ENCODE data around the gene UBB.

UBB gene

DNA sequence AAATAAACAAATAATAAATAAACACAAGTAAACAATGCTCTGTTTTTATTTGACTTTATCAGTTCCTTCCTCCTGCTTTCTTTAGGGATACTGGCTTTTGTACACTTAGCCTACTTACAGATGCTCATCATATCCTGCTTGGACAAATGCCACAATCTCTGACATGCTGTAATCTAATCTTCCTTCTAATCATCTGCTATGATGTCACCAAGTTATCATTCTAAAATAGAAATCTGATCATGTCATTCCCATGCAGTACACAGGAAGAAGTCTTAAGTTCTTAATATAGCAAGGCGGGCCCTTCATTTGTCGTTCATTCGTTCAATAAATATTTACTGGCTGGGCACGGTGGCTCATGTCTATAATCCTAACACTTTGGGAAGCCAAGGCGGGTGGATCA, 9.1 kb upstream of the UBB start:
- TF ChIP-seq, protein P1, sequence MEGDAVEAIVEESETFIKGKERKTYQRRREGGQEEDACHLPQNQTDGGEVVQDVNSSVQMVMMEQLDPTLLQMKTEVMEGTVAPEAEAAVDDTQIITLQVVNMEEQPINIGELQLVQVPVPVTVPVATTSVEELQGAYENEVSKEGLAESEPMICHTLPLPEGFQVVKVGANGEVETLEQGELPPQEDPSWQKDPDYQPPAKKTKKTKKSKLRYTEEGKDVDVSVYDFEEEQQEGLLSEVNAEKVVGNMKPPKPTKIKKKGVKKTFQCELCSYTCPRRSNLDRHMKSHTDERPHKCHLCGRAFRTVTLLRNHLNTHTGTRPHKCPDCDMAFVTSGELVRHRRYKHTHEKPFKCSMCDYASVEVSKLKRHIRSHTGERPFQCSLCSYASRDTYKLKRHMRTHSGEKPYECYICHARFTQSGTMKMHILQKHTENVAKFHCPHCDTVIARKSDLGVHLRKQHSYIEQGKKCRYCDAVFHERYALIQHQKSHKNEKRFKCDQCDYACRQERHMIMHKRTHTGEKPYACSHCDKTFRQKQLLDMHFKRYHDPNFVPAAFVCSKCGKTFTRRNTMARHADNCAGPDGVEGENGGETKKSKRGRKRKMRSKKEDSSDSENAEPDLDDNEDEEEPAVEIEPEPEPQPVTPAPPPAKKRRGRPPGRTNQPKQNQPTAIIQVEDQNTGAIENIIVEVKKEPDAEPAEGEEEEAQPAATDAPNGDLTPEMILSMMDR (IDR thresholded peaks at IDR 0.05; ENCODE audit: insufficient read depth, low read depth, low read length, missing control alignments), result no peak
- no peak overlapping the region for H3K4me3 ChIP-seq (ENCODE audit: low read depth, low read length)
- DNase-seq (ENCODE audit: low read depth), result no peak

DNA sequence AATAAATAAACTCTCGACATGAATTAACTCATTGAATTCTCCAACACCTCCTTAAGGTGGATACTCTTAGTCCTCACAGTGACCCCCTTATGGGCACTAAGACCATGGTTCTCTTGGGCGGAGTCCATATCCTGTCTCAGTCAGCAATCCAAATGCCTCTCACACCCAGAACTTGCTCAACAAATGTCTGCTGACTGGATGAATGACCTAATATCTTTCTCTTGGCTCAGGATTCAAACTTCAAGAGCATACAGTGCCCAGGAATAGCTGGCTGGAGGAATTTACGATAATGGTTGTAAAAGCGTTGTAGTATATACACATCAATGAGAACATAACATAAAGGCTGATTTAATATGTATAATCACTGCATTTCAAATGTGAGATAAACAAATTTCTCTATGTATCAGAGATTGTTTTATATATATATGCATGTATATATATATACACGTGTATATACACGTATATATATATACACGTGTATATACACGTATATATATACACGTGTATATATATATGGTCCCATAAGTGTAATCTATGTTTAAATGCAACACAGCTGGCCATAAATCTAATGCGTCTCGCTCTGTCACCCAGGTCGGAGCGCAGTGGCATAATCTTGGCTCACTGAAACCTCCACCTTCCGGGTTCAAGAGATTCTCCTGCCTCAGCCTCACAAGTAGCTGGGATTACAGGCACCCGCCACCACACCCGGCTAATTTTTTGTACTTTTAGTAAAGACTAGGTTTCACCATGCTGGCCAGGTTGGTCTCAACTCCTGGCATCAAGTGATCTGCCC, 6.5 kb upstream of the UBB start:
- TF ChIP-seq, protein P1 (IDR thresholded peaks at IDR 0.05; ENCODE audit: insufficient read depth, low read depth, low read length, missing control alignments), result no peak
- H3K4me3 ChIP-seq (ENCODE audit: low read depth, low read length), result no peak overlapping the region
- DNase-seq (ENCODE audit: low read depth), result no peak

DNA sequence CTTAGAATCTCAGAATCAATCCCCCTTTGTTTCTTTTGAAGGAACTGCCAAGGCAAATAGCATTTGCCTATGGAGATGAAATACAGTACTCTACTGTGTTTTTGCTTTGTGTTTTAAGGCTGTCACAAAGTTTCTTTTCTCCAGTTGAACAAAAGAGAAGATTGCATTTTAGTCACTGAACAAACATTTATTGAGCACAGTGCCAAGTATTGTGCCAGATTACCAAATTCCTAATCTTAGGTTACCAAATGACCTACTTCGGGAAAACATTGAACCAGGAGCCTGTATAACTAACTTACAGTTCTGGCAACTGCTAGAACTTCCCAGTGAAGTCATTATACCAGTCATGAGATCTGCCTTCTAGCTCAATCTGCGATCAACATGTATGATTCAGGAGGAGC, 3.0 kb upstream of the UBB start:
- no peak for DNase-seq (ENCODE audit: low read depth)
- TF ChIP-seq, protein P1 (IDR thresholded peaks at IDR 0.05; ENCODE audit: insufficient read depth, low read depth, low read length, missing control alignments), result no peak
- H3K4me3 ChIP-seq (ENCODE audit: low read depth, low read length), result no peak overlapping the region

DNA sequence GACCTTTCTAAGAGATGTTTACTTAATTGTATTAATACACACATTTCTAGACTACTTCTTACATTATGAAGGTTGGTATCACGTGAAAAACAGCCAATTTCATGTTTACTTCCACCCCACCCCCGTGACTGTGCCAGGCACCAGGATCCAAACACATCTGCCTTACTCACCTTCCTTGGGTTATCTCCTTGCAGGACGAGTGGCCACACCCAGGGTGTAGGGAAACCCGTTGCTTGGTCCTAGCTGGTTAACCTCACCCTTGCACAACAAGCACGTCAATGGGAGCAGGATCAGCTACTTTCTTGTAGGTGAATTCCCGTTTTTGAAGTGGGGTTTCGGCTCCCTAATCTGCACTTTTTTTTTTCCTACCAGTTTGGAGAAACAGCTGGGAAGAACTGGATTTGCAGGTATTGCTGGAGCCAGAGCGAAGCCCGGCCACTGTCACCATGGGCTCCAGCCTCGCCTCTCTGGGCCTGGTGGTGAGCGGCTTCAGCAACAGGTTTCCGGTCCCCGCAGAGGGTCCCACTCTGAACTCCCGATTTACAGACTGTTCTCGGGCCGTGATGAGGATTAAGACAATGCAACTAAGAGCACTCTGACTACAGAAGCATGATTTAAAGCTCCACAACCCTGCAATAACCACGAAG, 2.1 kb upstream of the UBB start:
- H3K4me3 ChIP-seq (ENCODE audit: low read depth, low read length), result no peak overlapping the region
- TF ChIP-seq, protein P1 (IDR thresholded peaks at IDR 0.05; ENCODE audit: insufficient read depth, low read depth, low read length, missing control alignments), result no peak
- DNase-seq (ENCODE audit: low read depth), result no peak

DNA sequence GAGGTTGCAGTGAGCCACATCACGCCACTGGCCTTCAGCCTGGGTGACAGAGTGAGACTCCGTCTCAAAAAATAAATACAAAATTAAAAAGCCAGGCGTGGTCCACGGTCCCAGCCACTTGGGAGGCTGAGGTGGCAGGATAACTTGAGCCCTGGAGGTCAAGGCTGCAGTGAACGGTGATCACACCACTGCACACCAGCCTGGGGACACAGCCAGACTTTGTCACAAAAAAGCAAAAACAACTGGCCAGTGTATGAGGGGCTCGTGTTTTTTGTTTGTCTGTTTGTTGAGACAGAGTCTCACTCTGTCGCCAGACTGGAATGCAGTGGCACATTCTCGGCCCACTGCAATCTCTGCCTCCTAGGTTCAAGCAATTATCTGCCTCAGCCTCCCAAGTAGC, 1.2 kb upstream of the UBB start:
- TF ChIP-seq, protein P1 (IDR thresholded peaks at IDR 0.05; ENCODE audit: insufficient read depth, low read depth, low read length, missing control alignments), result no peak
- H3K4me3 ChIP-seq (ENCODE audit: low read depth, low read length), result no peak overlapping the region

DNA sequence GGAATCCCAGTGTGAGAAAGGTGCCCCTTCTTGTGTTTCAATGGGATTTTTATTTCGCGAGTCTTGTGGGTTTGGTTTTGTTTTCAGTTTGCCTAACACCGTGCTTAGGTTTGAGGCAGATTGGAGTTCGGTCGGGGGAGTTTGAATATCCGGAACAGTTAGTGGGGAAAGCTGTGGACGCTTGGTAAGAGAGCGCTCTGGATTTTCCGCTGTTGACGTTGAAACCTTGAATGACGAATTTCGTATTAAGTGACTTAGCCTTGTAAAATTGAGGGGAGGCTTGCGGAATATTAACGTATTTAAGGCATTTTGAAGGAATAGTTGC, 567 bp downstream of the UBB start:
- TF ChIP-seq, protein P1 (IDR thresholded peaks at IDR 0.05; ENCODE audit: insufficient read depth, low read depth, low read length, missing control alignments), result no peak
- H3K4me3 ChIP-seq (ENCODE audit: low read depth, low read length), result peak overlapping the region; percentile 83
- DNase-seq (ENCODE audit: low read depth), result peak; percentile 66

More for the DNA sequence above, 1.2 kb upstream of the UBB start:
- no peak for DNase-seq (ENCODE audit: low read depth)

Measured in GM12865 (cell line).